ENCODE data around the gene TOP2A.
"Not testable (repeated sequence)": the region's sequence is repeated elsewhere in the genome, so short reads cannot be mapped to it uniquely, and the experiment has no call there.

Gene TOP2A

DNA sequence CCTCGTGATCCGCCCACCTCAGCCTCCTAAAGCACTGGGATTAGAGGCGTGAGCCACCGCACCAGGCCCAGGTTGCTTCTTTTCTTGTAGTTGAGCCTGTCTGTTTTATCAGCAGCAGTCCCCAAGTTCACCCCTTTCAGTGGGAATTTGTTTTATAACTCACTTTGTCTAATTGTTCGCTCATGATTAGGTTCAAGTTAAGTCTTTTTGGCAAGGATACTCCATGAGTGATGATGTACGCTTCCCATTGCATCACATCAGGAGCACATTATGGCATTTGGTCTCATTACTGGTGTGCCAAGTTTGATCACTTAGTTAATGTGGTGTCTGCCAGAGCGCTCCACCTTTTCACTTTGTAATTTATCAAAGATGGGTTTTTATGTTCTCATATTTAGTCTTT, 38.7 kb downstream of the TOP2A start:
- Histone ChIP-seq H3K4me2 (no peak overlapping the region), H3K79me2 (ENCODE audit: insufficient read depth, low read depth) (no peaks in the 10 kb centered on the region), H3K4me3 (IDR thresholded peaks at IDR 0.05; ENCODE audit: insufficient read depth, low read depth, low read length) (no peak overlapping the region), H3K27me3 (ENCODE audit: insufficient read depth, low read depth) (no peaks in the 10 kb centered on the region), H4K20me1 (ENCODE audit: insufficient read depth) (no peaks in the 10 kb centered on the region), H2AFZ (ENCODE audit: low read depth) (no peak overlapping the region), H3K4me1 (ENCODE audit: low read depth, poor library complexity, severe bottlenecking) (no peaks in the 10 kb centered on the region), H3K36me3 (ENCODE audit: insufficient read depth) (no peaks in the 10 kb centered on the region), H3K9ac (no peak overlapping the region), H3K27ac (no peak overlapping the region)
- TF ChIP-seq, protein P1, sequence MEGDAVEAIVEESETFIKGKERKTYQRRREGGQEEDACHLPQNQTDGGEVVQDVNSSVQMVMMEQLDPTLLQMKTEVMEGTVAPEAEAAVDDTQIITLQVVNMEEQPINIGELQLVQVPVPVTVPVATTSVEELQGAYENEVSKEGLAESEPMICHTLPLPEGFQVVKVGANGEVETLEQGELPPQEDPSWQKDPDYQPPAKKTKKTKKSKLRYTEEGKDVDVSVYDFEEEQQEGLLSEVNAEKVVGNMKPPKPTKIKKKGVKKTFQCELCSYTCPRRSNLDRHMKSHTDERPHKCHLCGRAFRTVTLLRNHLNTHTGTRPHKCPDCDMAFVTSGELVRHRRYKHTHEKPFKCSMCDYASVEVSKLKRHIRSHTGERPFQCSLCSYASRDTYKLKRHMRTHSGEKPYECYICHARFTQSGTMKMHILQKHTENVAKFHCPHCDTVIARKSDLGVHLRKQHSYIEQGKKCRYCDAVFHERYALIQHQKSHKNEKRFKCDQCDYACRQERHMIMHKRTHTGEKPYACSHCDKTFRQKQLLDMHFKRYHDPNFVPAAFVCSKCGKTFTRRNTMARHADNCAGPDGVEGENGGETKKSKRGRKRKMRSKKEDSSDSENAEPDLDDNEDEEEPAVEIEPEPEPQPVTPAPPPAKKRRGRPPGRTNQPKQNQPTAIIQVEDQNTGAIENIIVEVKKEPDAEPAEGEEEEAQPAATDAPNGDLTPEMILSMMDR (conservative IDR thresholded peaks at IDR 0.05; ENCODE audit: low read depth, low read length): no peak

GRCh38 chr17:40377832-40378231, 39.9 kb downstream of the TOP2A start:
- TF ChIP-seq, protein P1 (conservative IDR thresholded peaks at IDR 0.05; ENCODE audit: low read depth, low read length): no peak
- no peak overlapping the region for H2AFZ ChIP-seq (ENCODE audit: low read depth)
- no peaks in the 10 kb centered on the region for H3K79me2 ChIP-seq (ENCODE audit: insufficient read depth, low read depth)
- H3K27ac ChIP-seq: no peak overlapping the region
- peaks cover 5% of the 10 kb centered on the region for H3K4me1 ChIP-seq (ENCODE audit: low read depth, poor library complexity, severe bottlenecking)
- H3K36me3 ChIP-seq (ENCODE audit: insufficient read depth): no peaks in the 10 kb centered on the region
- H4K20me1 ChIP-seq (ENCODE audit: insufficient read depth): no peaks in the 10 kb centered on the region
- H3K4me2 ChIP-seq: no peak overlapping the region
- no peaks in the 10 kb centered on the region for H3K27me3 ChIP-seq (ENCODE audit: insufficient read depth, low read depth)
- no peak overlapping the region for H3K4me3 ChIP-seq (IDR thresholded peaks at IDR 0.05; ENCODE audit: insufficient read depth, low read depth, low read length)
- no peak overlapping the region for H3K9ac ChIP-seq

- H3K9ac ChIP-seq; H3K4me2 ChIP-seq; H3K36me3 ChIP-seq (ENCODE audit: insufficient read depth); H2AFZ ChIP-seq (ENCODE audit: low read depth); H3K4me3 ChIP-seq (IDR thresholded peaks at IDR 0.05; ENCODE audit: insufficient read depth, low read depth, low read length); H3K79me2 ChIP-seq (ENCODE audit: insufficient read depth, low read depth); H4K20me1 ChIP-seq (ENCODE audit: insufficient read depth); H3K27ac ChIP-seq; H3K27me3 ChIP-seq (ENCODE audit: insufficient read depth, low read depth): not testable (repeated sequence)
- H3K4me1 ChIP-seq (ENCODE audit: low read depth, poor library complexity, severe bottlenecking): peaks cover 18% of the 10 kb centered on the region
Measured at GRCh38 chr17:40376541-40376940, 41.2 kb downstream of the TOP2A start.

GRCh38 chr17:40375786-40376185, 41.9 kb downstream of the TOP2A start:
- not testable (repeated sequence) for H3K9ac ChIP-seq; H2AFZ ChIP-seq (ENCODE audit: low read depth)
- peaks cover 18% of the 10 kb centered on the region for H3K4me1 ChIP-seq (ENCODE audit: low read depth, poor library complexity, severe bottlenecking)

GRCh38 chr17:40374821-40375498, 42.7 kb downstream of the TOP2A start:
- H3K4me1 ChIP-seq (ENCODE audit: low read depth, poor library complexity, severe bottlenecking): peaks cover 18% of the 10 kb centered on the region

More at GRCh38 chr17:40375786-40376185, 41.9 kb downstream of the TOP2A start:
- H3K27ac ChIP-seq; H3K27me3 ChIP-seq (ENCODE audit: insufficient read depth, low read depth); H3K36me3 ChIP-seq (ENCODE audit: insufficient read depth); H3K79me2 ChIP-seq (ENCODE audit: insufficient read depth, low read depth); H3K4me2 ChIP-seq; H3K4me3 ChIP-seq (IDR thresholded peaks at IDR 0.05; ENCODE audit: insufficient read depth, low read depth, low read length); H4K20me1 ChIP-seq (ENCODE audit: insufficient read depth): not testable (repeated sequence)

More at GRCh38 chr17:40374821-40375498, 42.7 kb downstream of the TOP2A start:
- Histone ChIP-seq H2AFZ (ENCODE audit: low read depth) (no peak overlapping the region), H3K9ac (no peak overlapping the region), H3K4me2 (no peak overlapping the region), H3K4me3 (IDR thresholded peaks at IDR 0.05; ENCODE audit: insufficient read depth, low read depth, low read length) (no peak overlapping the region), H4K20me1 (ENCODE audit: insufficient read depth) (no peaks in the 10 kb centered on the region), H3K79me2 (ENCODE audit: insufficient read depth, low read depth) (no peaks in the 10 kb centered on the region), H3K27ac (no peak overlapping the region), H3K27me3 (ENCODE audit: insufficient read depth, low read depth) (no peaks in the 10 kb centered on the region), H3K36me3 (ENCODE audit: insufficient read depth) (no peaks in the 10 kb centered on the region)
- TF ChIP-seq, protein P1 (conservative IDR thresholded peaks at IDR 0.05; ENCODE audit: low read depth, low read length): no peak

Measured in KMS-11 (cell line).